Stimulated activated CD8-positive, alpha-beta memory T cell treated with anti-CD3 and anti-CD28 coated beads, Interleukin-15, amount 100 ng/mL, for 24 hours (primary cell): ENCODE measurements around the gene TP73.

Experiments
- DNase-seq: peaks from one replicate; pipeline ENCODE4 v3.0.0-alpha.2; 2020; ENCODE audit warnings: low read depth

The TP73 gene

DNA sequence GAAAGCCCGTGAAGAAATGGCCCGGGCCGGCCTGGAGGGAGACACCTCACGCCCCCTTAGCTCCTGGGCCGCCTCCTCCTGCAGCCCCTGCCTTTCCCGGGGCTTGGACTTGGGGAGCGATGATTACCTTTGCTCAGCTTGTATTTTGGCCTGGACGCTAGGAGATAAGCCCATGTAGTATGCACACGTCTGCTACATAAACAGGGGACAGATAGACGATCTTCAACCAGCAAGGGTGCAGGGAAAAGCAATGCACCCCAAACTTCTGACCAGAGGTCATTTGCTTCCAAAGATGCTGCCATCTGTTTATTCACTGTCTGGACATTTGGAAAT is 936 bp downstream of the TP73 start:
- no peak for DNase-seq

DNA sequence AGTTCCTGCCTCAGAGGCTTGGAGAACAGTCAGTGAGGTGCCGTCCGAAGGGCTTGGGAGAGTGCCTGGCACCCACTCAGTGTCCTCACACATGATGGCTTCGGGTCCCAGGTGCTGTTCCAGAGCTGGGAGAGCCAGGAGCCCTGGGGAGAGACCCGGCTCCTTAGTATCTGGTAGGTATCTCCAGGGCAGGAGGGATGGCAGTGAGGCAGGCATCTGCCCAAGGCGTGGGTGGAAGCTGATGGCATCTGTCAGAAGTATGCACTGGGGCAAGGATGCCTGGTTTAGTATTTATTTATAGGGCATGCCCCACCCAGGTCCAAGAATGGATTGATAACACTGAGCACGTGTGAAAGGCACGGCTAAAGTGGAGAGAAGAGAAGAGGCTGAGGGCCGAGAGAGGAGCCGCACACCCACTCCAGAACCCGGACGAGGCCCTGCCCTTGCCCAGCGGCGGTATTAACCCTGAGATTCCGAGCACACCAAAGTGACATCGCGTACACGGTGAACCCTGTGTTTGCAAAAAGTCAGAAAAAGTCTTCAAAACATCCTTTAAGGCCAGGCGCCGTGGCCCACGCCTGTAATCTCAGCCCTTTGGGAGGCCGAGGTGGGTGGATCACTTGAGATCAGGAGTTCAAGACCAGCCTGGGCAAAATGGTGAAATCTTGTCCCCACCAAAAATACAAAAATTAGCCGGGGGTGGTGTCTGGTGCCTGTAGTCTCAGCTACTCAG is 2.4 kb downstream of the TP73 start:
- DNase-seq, result no peak

DNA sequence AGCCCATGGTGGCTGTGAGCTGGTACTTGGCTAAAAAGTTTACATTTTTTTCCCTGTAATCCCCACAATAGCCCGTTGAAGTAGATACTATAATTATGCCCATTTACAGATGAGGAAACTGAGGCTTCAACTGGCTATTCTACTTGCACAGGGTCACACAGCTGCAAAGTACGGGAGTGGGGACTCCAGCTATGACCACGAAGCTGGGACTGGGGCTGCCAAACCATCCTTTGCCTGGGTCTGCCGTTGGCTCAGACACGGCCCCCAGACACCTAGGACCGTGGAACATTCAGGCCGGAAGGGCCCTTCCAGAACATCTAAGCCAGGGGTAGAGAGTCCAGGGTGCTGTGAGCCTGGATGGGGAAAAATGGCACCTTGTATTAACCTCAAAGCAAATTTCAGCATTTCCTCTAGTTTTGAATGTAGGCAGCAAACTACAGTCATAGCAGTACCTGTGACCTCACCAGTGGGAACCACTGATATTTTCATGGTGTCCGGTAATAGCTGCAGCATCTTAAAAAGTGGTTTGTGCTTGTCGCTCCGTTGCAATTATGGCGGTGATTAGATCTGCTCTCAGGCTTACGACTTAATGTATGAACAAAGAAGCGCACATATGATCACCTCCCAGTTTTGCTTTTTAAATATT is 4.3 kb downstream of the TP73 start:
- DNase-seq, result no peak

DNA sequence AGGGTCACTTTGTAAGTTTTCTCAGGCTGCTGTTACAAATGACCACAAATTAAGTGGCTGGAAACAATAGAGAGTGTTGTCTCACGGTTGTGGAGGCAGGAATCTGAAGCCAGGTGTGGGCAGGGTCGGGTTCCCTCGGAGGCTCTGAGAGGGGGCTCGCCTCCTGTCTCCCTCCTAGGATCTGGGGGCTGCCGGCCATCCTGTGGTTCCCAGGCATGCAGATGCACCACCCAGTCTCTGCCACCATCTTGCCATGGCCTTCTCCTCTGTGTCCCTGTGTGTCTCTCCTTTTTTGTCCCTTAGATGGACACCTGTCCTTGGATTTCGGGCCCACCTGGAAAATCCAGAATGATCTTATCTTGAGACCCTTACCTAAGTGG is 4.8 kb downstream of the TP73 start:
- no peak for DNase-seq

DNA sequence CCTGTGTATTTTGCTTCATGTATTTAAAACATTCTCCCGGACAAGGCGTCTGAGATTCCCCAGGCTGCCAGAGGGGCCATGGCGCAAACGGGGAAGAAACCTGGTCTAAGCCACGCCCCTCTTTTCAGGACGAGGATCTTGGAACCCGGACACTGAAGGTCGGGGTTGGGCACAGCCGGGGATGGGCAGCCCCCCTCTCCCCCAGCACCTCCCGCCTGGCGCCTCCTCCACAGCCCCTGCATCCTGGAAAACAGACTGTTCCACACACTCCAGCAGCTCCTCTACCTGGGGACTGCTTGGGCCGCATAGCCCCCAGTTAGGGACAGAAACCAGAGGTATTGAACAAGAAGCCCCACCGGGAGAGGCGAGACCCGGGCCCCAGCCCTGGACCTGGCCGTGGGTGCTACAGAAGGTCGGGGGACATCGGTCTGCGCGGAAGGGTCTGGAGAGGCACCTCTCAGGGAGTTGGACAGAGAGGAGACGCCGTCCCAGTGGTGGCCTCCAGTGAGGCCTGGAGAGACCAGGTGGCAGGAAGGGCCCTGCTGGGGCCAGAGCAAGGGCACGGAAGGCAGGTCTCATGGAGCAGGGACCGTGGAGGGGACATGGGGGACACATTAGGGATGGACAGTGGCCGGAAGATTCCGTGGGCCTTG is 5.4 kb downstream of the TP73 start:
- no peak for DNase-seq

DNA sequence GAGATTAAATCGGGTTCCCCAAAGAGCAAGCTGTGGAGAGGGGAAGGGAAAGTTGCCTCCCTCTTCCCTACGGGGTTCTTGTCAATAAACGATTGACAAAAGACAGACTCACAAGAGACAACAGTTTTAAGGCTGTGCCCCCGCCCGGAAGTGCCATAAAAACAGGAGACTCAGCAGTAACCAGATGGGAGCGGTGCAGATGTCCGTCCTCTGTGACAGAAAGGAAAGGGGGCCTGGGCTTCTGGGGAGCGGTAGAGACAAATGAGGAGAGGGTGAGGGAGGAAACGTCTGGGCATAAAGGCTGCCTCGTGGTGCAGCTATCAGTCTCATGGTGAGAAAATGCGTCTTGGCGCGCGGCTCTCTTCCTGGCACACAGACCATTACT is 5.9 kb downstream of the TP73 start:
- DNase-seq, result no peak

DNA sequence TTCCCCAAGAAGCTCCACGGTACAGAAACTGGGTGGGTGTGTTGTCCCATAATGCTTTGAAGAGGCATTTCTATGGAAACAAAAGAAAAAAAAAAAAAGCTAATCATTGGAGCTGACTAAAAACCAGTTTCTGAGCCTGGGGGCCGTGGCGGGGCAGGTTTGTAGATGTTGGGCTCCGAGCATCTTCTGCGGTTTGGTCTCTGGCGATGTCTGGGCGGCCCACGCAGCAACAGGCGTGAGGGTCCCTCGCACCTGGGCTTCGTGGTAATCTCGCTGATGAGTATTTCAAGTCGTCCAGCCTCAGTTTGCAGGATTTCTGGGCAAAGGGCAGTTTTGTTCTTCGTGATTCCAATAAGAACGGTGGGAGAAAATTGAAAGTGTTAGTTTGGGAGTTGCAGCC is 6.8 kb downstream of the TP73 start:
- DNase-seq, result no peak

DNA sequence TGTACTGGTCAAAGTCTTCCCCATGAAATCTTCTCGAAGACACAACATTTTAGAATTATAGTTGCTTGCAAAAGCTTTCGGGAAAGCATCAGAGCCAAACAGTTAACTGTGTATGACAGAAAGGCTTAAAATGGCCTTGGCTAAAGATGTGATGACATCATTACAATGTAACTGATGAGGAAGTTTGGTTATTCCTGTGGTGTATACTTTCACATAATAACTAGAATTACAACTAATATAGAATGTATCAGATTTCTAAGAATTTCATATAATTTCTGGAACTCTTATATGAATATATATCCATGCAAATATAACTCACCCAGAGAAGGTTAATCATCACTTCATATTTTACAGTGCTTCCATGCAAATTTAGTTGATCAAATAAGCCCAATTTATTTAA is 8.4 kb downstream of the TP73 start:
- DNase-seq, result no peak

DNA sequence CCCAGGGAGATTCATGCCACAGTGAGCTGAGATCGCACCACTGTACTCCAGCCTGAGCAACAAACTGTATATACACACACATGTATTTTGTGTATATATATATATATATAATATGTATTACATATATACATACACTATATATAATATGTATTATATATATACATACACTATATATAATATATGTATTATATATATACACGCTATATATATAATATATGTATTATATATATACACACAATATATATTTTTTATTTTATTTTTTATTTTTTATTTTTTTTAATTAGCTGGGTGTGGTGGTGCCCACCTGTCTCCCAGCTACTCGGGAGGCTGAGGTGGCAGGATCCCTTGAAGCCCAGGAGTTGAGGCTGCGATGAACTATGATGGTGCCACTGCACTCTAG is 9.3 kb downstream of the TP73 start:
- DNase-seq, result no peak

DNA sequence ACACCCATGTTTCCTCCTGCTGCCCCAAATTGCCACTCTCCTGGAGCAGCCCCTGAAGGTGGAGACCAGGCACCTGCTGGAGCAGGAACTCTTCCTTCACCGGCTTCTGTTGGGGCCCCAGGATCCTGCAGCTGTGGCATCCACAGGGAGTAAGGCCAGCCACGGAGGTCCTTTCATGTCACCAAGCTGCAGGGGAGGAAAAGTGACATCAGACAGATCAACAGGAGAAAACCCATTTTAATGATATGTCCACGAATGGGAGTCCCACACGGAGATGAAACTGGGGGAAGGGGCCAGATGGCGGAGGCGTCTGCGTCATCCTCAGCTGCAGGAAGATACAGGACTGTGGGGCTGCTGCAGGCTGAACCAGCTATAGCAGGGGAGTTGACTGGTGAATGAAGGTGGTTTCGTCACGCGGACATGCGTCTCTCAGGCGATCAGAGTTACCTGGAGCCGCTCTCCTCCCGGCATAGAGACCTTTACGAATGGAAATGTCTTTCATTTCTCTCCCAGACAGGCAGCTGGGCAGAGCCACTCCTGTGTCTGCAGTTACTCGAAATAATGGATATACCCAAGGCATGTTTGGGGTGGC is 9.9 kb downstream of the TP73 start:
- no peak for DNase-seq

DNA sequence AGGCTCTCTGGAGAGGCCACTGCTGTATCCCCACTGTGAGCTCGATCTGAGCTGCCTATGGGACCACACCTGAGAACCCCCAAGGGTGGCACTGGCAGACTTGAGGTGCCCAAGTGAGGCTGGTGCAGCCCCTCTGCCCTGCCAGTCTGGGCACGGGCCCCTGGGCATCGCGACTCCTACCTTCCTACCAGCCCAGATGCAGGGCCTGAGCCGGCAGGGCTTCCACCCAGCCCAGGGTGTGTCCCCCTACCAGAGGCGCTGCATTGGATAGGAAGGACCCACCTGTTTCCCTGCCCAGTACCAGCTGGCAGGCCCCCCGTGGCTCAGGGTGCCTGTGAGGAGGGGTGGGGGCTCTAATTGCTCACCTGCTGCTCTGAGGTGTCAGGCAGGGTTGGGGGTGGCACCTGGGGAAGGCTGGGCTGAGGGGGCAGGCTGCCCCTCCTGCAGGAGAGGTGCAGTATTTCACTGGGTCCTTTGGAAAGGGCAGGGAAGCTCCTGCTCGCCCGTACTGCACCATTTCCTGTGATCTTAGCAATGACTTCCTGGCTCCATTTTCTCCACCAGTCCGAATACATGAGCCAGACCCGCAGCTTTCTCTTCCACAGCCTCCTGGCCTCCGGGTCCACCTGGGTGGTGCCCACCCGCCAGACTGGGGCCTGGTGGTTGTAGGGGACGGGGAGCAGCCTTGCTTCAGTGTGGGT is 11.8 kb downstream of the TP73 start:
- DNase-seq, result no peak

DNA sequence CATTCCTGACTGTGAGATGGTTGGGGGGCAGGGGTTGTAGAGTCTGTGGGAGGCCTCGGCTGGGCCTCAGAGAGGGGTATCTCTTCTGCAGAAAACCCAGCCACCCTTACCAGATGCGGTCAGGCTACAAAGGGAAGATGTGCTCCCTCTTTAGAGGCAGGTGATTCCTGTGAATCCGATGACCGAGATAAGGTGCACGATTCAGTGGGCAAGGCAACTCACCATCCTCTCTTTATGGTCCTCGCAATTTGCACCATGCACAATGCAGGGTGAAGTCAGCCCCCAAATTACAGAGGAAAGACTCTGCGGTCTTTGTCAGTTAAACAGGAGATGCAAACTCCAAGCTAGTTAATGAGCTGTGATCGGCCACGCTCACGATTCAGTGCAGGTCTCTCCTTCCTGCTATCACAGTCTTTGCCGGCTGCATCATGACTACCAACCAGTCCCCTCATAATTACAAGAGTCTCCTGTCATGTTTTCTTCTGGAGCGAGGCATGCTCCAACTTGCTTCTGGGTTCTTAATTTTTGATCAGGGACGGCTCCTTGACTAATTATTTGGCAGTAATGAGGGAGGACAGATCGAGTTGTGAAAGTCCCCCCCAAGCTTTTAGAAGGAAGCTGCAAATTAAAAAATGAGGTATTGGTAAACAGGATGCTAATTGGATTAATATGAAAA is 12.5 kb downstream of the TP73 start:
- DNase-seq, result no peak

DNA sequence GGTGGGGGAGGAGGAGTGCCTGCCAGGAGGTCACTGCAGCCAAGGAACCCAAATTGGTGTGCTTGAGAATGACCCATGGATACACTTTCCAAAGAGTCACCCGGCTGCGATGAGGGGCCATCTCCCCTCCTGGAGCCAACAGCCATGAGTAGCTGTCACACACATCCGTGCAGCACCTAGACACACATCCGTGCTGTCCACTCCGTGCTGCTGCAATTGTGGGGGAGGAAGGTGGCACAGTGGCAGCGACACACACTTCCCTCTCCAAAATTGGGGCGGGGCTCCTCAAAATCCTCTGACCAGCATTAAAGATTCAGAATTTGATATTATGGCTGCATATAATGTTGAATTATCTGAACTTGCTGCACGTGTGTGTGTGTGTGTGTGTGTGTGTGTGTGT is 15.8 kb downstream of the TP73 start:
- DNase-seq, result no peak

DNA sequence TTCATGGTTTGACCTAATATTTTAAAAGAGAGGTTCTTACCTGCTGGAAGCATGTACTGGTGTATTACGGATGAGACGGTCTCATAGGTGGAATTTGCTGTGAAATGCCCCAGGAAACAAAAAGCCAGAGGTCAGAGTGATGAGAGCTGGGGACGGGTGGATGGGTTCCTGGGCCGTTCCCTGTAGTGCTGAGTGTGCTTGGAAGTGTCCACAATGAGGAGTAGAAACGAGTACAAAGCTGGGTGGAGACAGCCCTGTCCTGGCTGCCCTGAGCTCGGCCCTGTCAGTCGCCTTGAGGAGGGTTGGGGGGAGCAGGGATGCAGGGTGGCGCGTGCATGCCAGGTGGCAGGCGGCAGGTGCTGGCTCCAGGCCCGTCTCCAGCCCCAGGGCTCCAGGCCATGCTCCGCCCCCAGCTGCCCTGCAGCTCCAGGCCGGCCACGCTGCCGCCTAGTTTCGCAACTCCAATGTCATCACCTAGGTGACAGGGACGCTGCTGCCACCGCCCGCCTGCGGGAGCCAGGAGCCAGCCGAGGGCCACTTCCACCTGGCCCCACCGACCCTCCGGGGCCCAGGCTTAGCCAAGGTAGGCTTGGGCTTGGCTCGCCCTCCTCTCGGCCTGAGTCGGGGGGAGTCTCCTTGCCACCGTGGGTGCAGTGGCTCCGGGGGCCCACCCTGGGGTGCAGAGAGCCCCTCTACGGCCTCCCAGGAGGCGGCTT is 16.4 kb downstream of the TP73 start:
- DNase-seq, result no peak

DNA sequence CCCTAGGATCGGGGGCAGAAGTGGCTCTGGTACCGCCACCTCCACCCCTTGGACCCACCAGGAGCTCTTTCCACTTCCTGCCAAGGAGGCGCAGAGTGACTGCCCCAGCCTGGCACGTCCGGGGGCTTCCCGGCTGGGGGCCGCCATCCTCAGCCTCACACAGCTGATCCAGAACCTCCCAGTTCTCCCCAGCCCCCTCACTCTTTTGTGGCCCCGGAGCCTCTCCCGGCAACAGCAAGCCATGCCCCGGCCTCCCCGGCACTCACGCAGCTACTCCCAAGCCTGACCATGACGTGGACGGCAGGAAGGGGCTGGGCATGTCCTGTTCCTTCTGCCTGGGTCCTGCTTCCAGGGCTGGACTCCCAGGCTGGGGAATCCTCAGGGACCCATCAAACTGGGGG is 17.1 kb downstream of the TP73 start:
- DNase-seq, result no peak

DNA sequence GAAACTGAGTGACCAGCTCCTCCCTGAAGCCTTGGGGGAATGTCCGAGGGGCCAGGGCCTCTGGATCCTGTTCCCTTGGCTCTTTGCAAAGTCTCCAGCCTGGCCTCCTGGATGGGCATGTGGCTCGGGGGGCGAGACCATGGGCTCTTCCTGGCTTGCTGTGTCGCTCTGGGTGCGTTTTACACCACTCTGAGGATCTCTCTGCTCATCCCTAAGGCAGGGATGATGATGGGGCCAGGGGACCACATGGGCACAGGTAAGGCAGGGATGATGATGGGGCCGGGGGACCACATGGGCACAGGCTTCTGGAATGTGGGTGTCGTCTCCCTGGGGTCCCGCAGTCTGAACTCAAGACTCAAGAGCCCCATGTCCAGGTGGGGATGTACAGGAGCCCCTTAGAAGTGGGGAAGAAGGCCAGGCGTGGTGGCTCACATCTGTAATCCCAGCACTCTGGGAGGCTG is 17.7 kb downstream of the TP73 start:
- DNase-seq, result no peak

DNA sequence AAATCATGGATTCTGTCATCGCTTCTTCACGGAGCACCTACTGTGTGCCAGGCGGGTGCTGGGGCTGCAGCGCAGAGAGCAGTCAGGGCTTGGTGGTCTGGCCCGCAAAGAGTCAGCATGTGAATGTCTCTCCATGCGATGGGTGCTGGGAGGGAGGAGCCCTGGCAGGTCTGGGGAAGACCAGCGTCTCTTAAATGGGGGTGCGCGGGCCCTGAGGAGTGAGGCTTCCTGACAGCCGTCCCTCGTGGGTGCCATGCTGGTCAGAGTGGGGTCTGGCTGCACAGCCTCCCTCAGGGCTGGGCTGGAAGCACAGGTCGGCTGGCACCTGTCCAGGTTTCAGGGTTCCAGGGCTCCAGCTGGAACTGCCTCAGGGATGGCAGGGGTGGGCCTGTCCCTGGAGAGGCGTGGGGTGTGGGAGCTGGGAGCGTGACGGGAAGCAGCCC is 18.5 kb downstream of the TP73 start:
- DNase-seq, result no peak

DNA sequence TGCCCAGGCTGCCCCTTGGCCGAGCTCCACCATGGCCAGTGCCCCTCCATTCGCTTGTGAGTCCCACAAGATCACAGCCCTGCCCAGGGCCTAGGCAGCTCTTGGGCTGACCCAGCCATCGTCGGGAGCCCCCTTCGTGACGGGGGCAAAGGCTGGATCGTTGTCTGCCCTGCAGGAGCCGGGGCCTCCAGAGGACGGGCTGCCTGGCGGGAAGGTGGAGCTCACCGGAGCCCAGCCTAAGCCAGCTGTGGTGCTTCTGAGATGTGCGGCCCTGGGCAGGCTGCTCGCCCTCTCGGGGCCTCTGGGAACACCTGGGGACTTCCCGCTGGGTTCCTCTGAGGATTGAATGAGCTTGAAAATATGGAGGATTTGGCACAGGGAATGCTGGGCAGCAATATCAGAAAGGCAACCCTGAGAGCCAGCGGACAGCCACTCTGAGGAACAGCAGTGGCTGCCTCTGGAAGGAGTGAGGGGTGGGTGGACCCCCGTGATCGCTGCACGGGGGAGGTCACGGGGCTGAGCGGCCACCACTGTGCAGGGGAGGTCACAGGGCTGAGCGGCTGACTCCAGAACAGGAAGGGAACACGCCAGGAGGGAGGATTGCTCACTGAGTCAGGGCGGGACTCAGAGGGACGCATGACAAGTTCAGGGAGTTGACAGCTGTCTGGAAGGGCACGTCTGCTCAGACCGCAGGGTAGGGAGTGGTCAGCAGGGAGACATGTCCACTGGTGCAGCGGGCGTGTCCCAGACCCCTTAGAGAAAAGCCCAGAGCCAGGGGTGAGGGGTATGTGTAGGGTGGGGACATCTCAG is 19.3 kb downstream of the TP73 start:
- no peak for DNase-seq

DNA sequence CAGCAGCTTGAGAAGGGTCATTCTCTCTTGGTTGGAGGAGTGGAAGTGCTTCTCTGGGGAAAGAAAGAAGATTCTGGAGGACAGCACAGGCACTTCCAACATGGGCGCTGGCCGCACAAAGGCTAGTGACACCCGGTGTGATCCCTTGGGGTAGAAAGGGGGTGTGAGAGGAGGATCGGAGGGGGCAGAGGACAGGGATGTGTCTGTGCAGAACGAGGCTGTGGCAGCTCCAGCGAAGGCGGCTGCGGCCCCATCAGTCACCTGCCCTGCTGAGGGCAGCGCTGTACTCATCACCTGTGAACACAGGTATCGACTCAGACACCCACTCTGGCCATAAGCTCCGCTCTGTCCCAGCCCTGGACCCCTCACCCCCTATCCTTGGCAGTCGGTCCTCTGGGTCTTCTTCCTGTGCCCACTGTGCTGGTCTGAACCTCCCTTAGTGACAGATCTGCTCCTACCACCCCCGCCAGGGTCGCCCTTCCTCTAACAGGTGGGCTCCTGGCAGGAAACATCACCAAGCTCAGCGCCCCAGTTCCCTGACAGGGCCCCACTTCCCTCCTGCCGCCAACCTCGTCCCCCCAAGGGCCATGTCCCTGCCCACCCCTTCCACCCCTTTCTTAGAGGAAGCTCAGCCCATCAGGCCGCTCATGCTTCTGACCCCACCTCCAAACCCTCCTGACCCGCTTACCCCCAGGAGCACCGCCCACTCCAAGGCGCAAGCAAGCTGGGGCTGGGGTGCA is 20.1 kb downstream of the TP73 start:
- no peak for DNase-seq

DNA sequence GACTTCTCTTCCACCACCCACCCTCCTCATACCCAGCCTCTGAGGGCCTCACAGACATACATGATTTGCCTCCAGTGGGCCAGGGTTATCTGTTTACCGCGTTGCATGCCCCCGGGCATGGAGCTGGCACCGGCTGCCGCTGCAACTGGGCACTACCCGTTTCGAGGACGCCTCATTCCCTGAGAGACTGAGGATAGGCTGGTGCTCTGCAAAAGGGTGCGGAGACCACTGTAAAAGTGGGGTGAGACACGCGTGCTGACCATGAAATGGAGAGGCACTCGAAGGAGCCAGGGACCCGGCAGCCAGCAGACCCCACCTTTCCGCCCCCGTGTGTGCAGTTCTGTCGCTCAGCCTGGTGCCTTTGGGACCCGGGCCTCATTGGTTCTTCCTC is 20.6 kb downstream of the TP73 start:
- no peak for DNase-seq
